Measurements from ENCODE around the gene SLC35A5.

SLC35A5 gene

GRCh38 chr3:112557976-112558375, 3.9 kb upstream of the SLC35A5 start:
- H3K14ac ChIP-seq (ENCODE audit: low read length): no peak overlapping the region
- no CpG with 5 or more reads among the region's 1 CpG for WGBS (ENCODE audit: extremely low coverage, insufficient coverage, insufficient read length)

GRCh38 chr3:112560307-112560706, 1.5 kb upstream of the SLC35A5 start:
- no peak overlapping the region for H4K91ac ChIP-seq (ENCODE audit: low read depth, low read length)
- H3K27ac ChIP-seq (ENCODE audit: low read depth, low read length): no peak overlapping the region
- no peak overlapping the region for H3K18ac ChIP-seq (ENCODE audit: low read length)
- no peak for DNase-seq
- H3K9ac ChIP-seq (ENCODE audit: low read length): no peak overlapping the region
- peaks cover 0 to 3% of the 10 kb centered on the region in 2 experiments for H3K36me3 ChIP-seq (ENCODE audit: control insufficient read depth in 1 of 2, insufficient read depth in 2 of 2, low read length in 2 of 2)
- peaks cover 7% of the 10 kb centered on the region for H3K79me2 ChIP-seq (ENCODE audit: control insufficient read depth, insufficient read depth, low read length, poor library complexity)
- H3K4me1 ChIP-seq (ENCODE audit: control insufficient read depth in 1 of 2, insufficient read depth in 2 of 2, low read length in 2 of 2): peaks cover 2 to 3% of the 10 kb centered on the region in 2 experiments
- H2AK5ac ChIP-seq (ENCODE audit: low read length): no peak overlapping the region
- H4K12ac ChIP-seq (ENCODE audit: low read depth, low read length): no peak overlapping the region
- H3K4ac ChIP-seq (ENCODE audit: low read depth, low read length): no peak overlapping the region
- no peaks in the 10 kb centered on the region for H3K9me3 ChIP-seq (ENCODE audit: insufficient read depth, low read depth, low read length)
- no peak overlapping the region for H3K4me3 ChIP-seq (ENCODE audit: low read depth, low read length)
- no peak overlapping the region for H4K8ac ChIP-seq (ENCODE audit: low read depth, low read length)
- H3K79me1 ChIP-seq (ENCODE audit: low read length): peaks cover 11% of the 10 kb centered on the region
- no CpG with 5 or more reads among the region's 2 CpGs for WGBS (ENCODE audit: extremely low coverage, insufficient coverage, insufficient read length)
- H2BK120ac ChIP-seq (ENCODE audit: insufficient read depth, low read length, poor library complexity): no peak overlapping the region
- H2BK12ac ChIP-seq (ENCODE audit: low read length): no peak overlapping the region
- no peak overlapping the region for H2AFZ ChIP-seq (ENCODE audit: insufficient read depth, low read length, poor library complexity)
- H2BK5ac ChIP-seq (ENCODE audit: low read depth, low read length, poor library complexity): no peak overlapping the region
- no peaks in the 10 kb centered on the region for H3K27me3 ChIP-seq (ENCODE audit: insufficient read depth, low read length)
- no peak overlapping the region for H3K23ac ChIP-seq (ENCODE audit: low read length)
- no peak overlapping the region for H3K14ac ChIP-seq (ENCODE audit: low read length)
- H3K4me2 ChIP-seq (ENCODE audit: low read length): no peak overlapping the region

More at GRCh38 chr3:112557976-112558375, 3.9 kb upstream of the SLC35A5 start:
- Histone ChIP-seq H3K36me3 (ENCODE audit: control insufficient read depth in 1 of 2, insufficient read depth in 2 of 2, low read length in 2 of 2) (peaks cover 0 to 3% of the 10 kb centered on the region in 2 experiments), H4K91ac (ENCODE audit: low read depth, low read length) (no peak overlapping the region), H3K18ac (ENCODE audit: low read length) (no peak overlapping the region), H4K8ac (ENCODE audit: low read depth, low read length) (no peak overlapping the region), H3K4me2 (ENCODE audit: low read length) (no peak overlapping the region), H2AFZ (ENCODE audit: insufficient read depth, low read length, poor library complexity) (no peak overlapping the region), H4K12ac (ENCODE audit: low read depth, low read length) (no peak overlapping the region), H3K4me1 (ENCODE audit: control insufficient read depth in 1 of 2, insufficient read depth in 2 of 2, low read length in 2 of 2) (no peaks in the 10 kb centered on the region), H3K23ac (ENCODE audit: low read length) (no peak overlapping the region), H3K9me3 (ENCODE audit: insufficient read depth, low read depth, low read length) (no peaks in the 10 kb centered on the region), H3K79me2 (ENCODE audit: control insufficient read depth, insufficient read depth, low read length, poor library complexity) (peaks cover 7% of the 10 kb centered on the region), H3K4me3 (ENCODE audit: low read depth, low read length) (no peak overlapping the region), H2AK5ac (ENCODE audit: low read length) (no peak overlapping the region), H2BK120ac (ENCODE audit: insufficient read depth, low read length, poor library complexity) (no peak overlapping the region), H3K4ac (ENCODE audit: low read depth, low read length) (no peak overlapping the region), H3K27ac (ENCODE audit: low read depth, low read length) (no peak overlapping the region), H3K27me3 (ENCODE audit: insufficient read depth, low read length) (no peaks in the 10 kb centered on the region), H3K9ac (ENCODE audit: low read length) (no peak overlapping the region), H2BK12ac (ENCODE audit: low read length) (no peak overlapping the region), H2BK5ac (ENCODE audit: low read depth, low read length, poor library complexity) (no peak overlapping the region), H3K79me1 (ENCODE audit: low read length) (peaks cover 11% of the 10 kb centered on the region)
- DNase-seq: no peak

GRCh38 chr3:112560721-112561483, 943 bp upstream of the SLC35A5 start:
- Histone ChIP-seq H3K79me2 (ENCODE audit: control insufficient read depth, insufficient read depth, low read length, poor library complexity) (peaks cover 7% of the 10 kb centered on the region), H3K23ac (ENCODE audit: low read length) (no peak overlapping the region), H2BK5ac (ENCODE audit: low read depth, low read length, poor library complexity) (peak overlapping the region; percentile 17), H2AFZ (ENCODE audit: insufficient read depth, low read length, poor library complexity) (peak overlapping the region; percentile 62), H3K27ac (ENCODE audit: low read depth, low read length) (peak overlapping the region; percentile 77), H2BK12ac (ENCODE audit: low read length) (no peak overlapping the region), H3K4me3 (ENCODE audit: low read depth, low read length) (peak overlapping the region; percentile 93), H3K9me3 (ENCODE audit: insufficient read depth, low read depth, low read length) (no peaks in the 10 kb centered on the region), H2AK5ac (ENCODE audit: low read length) (no peak overlapping the region), H3K79me1 (ENCODE audit: low read length) (peaks cover 11% of the 10 kb centered on the region), H3K14ac (ENCODE audit: low read length) (peak overlapping the region; percentile 63), H3K9ac (ENCODE audit: low read length) (peak overlapping the region; percentile 75), H3K27me3 (ENCODE audit: insufficient read depth, low read length) (no peaks in the 10 kb centered on the region), H3K36me3 (ENCODE audit: control insufficient read depth in 1 of 2, insufficient read depth in 2 of 2, low read length in 2 of 2) (peaks cover 0 to 3% of the 10 kb centered on the region in 2 experiments), H4K8ac (ENCODE audit: low read depth, low read length) (peak overlapping the region; percentile 83), H4K12ac (ENCODE audit: low read depth, low read length) (peak overlapping the region; percentile 50), H4K91ac (ENCODE audit: low read depth, low read length) (peak overlapping the region; percentile 52), H2BK120ac (ENCODE audit: insufficient read depth, low read length, poor library complexity) (peak overlapping the region; percentile 27), H3K4ac (ENCODE audit: low read depth, low read length) (peak overlapping the region; percentile 18), H3K4me1 (ENCODE audit: control insufficient read depth in 1 of 2, insufficient read depth in 2 of 2, low read length in 2 of 2) (peaks cover 2 to 3% of the 10 kb centered on the region in 2 experiments), H3K4me2 (ENCODE audit: low read length) (peak overlapping the region; percentile 89), H3K18ac (ENCODE audit: low read length) (peak overlapping the region; percentile 56)
- DNase-seq: peak; percentile 69 to 85
- WGBS (ENCODE audit: extremely low coverage, insufficient coverage, insufficient read length): no CpG with 5 or more reads among the region's 29 CpGs

- H2BK5ac ChIP-seq (ENCODE audit: low read depth, low read length, poor library complexity): peak overlapping the region; percentile 17
- peak overlapping the region; percentile 62 for H2AFZ ChIP-seq (ENCODE audit: insufficient read depth, low read length, poor library complexity)
- H3K9me3 ChIP-seq (ENCODE audit: insufficient read depth, low read depth, low read length): no peaks in the 10 kb centered on the region
- H3K79me1 ChIP-seq (ENCODE audit: low read length): peaks cover 11% of the 10 kb centered on the region
- peaks cover 0 to 3% of the 10 kb centered on the region in 2 experiments for H3K36me3 ChIP-seq (ENCODE audit: control insufficient read depth in 1 of 2, insufficient read depth in 2 of 2, low read length in 2 of 2)
- H2BK120ac ChIP-seq (ENCODE audit: insufficient read depth, low read length, poor library complexity): peak overlapping the region; percentile 27
- peaks cover 2 to 3% of the 10 kb centered on the region in 2 experiments for H3K4me1 ChIP-seq (ENCODE audit: control insufficient read depth in 1 of 2, insufficient read depth in 2 of 2, low read length in 2 of 2)
- no peaks in the 10 kb centered on the region for H3K27me3 ChIP-seq (ENCODE audit: insufficient read depth, low read length)
- H3K4me2 ChIP-seq (ENCODE audit: low read length): peak overlapping the region; percentile 89
- no peak overlapping the region for H2AK5ac ChIP-seq (ENCODE audit: low read length)
- peak; percentile 15 to 52 for DNase-seq
- H4K8ac ChIP-seq (ENCODE audit: low read depth, low read length): peak overlapping the region; percentile 83
- H3K9ac ChIP-seq (ENCODE audit: low read length): peak overlapping the region; percentile 75
- H4K91ac ChIP-seq (ENCODE audit: low read depth, low read length): peak overlapping the region; percentile 52
- H3K79me2 ChIP-seq (ENCODE audit: control insufficient read depth, insufficient read depth, low read length, poor library complexity): peaks cover 7% of the 10 kb centered on the region
- peak overlapping the region; percentile 50 for H4K12ac ChIP-seq (ENCODE audit: low read depth, low read length)
- WGBS (ENCODE audit: extremely low coverage, insufficient coverage, insufficient read length): no CpG with 5 or more reads among the region's 29 CpGs
- H3K23ac ChIP-seq (ENCODE audit: low read length): no peak overlapping the region
- H3K4ac ChIP-seq (ENCODE audit: low read depth, low read length): peak overlapping the region; percentile 18
- H2BK12ac ChIP-seq (ENCODE audit: low read length): no peak overlapping the region
- peak overlapping the region; percentile 56 for H3K18ac ChIP-seq (ENCODE audit: low read length)
- H3K14ac ChIP-seq (ENCODE audit: low read length): peak overlapping the region; percentile 63
- peak overlapping the region; percentile 77 for H3K27ac ChIP-seq (ENCODE audit: low read depth, low read length)
- H3K4me3 ChIP-seq (ENCODE audit: low read depth, low read length): peak overlapping the region; percentile 93
Measured at GRCh38 chr3:112561484-112561733, 436 bp upstream of the SLC35A5 start.

Measured in trophoblast cell (in vitro differentiated cells and primary cell).